ENCODE measurements around the gene TFF2. TPM values are rescaled to one million over a fixed set of nuclear protein-coding genes. Genes with fewer than 3 reads are reported as not detected.

TFF2 gene
- total RNA-seq, 2 experiments from 2014 or later, result not detected

- ChIA-PET POLR2A (no interaction called here), CTCF (interaction anchor here (0.6 to 2.0 kb wide), 2 partner anchors 9 to 49 kb away, joined by 3 to 11 read pairs; no protein-coding TSS in a partner anchor)
- intact Hi-C loops (cut with micrococcal nuclease), result no loop called here
- Mint-ChIP-seq H3K36me3 (ENCODE audit: low read depth) (no peaks in the 10 kb centered on the region), H3K9me3 (no peaks in the 10 kb centered on the region), H3K4me3 (no peak overlapping the region), H3K4me1 (ENCODE audit: low read depth) (no peaks in the 10 kb centered on the region), H3K27me3 (no peaks in the 10 kb centered on the region), H3K27ac (no peak overlapping the region)
- ATAC-seq (no peak), DNase-seq (no peak)
- TF ChIP-seq, protein P1, sequence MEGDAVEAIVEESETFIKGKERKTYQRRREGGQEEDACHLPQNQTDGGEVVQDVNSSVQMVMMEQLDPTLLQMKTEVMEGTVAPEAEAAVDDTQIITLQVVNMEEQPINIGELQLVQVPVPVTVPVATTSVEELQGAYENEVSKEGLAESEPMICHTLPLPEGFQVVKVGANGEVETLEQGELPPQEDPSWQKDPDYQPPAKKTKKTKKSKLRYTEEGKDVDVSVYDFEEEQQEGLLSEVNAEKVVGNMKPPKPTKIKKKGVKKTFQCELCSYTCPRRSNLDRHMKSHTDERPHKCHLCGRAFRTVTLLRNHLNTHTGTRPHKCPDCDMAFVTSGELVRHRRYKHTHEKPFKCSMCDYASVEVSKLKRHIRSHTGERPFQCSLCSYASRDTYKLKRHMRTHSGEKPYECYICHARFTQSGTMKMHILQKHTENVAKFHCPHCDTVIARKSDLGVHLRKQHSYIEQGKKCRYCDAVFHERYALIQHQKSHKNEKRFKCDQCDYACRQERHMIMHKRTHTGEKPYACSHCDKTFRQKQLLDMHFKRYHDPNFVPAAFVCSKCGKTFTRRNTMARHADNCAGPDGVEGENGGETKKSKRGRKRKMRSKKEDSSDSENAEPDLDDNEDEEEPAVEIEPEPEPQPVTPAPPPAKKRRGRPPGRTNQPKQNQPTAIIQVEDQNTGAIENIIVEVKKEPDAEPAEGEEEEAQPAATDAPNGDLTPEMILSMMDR (IDR thresholded peaks at IDR 0.05), result no peak
Measured at GRCh38 chr21:42346441-42346840, 4.4 kb downstream of the TFF2 start.

DNA sequence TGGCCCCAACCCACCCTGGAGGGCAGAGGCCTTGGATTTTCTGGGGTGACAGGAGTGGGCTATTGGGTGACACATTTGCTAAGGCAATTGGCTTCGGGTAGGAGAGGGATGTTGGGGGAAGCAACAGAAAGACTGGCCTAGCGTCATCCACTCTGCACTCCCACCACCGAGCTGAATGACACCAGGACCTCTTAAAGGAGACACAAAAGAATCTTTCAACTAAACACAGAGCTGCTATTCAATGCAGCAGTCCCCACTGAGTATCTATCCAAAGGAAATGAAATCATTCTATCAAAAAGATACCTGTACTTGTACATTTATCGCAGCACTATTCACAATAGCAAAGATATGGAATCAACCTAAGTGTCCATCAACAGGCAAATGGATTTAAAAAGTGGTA, 6.2 kb downstream of the TFF2 start:
- ATAC-seq (no peak), DNase-seq (no peak)
- CTCF ChIA-PET, result no interaction called here
- POLR2A ChIA-PET, result no interaction called here
- Mint-ChIP-seq H3K27ac (no peak overlapping the region), H3K27me3 (no peaks in the 10 kb centered on the region), H3K4me1 (ENCODE audit: low read depth) (no peaks in the 10 kb centered on the region), H3K4me3 (no peak overlapping the region), H3K9me3 (no peaks in the 10 kb centered on the region), H3K36me3 (ENCODE audit: low read depth) (no peaks in the 10 kb centered on the region)
- intact Hi-C loops (cut with micrococcal nuclease), result no loop called here
- TF ChIP-seq, protein P1 (IDR thresholded peaks at IDR 0.05), result no peak

DNA sequence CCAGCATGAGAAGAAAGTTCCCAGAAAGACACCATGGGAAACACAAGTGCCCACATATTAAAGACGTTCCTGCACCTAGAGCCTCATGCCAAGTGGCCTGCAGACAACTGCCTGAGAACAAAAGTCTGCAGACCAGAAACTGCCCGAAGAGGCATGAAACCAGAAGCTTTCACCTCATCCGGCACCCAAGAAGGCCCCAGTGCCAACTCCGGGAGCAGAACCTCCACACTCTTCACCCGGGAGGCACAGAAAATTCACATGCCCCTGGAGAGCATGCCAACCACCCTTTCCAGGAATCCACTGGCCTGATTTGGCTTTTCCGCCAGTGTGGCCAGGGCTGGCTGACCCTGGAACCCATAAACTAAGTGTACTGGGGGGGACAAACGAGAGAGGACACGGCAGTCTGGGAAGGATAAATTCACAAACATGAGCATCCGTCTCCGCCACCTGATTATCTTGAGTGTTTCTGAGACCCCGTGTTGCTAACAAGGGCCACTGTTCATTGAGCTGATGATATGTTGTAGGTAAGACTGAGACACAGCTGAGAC, 6.8 kb downstream of the TFF2 start:
- TF ChIP-seq, protein P1 (IDR thresholded peaks at IDR 0.05), result no peak
- CTCF ChIA-PET, result no interaction called here
- Mint-ChIP-seq H3K9me3 (no peaks in the 10 kb centered on the region), H3K27ac (no peak overlapping the region), H3K4me1 (ENCODE audit: low read depth) (peaks cover 2% of the 10 kb centered on the region), H3K27me3 (no peaks in the 10 kb centered on the region), H3K36me3 (ENCODE audit: low read depth) (no peaks in the 10 kb centered on the region), H3K4me3 (no peak overlapping the region)
- intact Hi-C loops (cut with micrococcal nuclease), result no loop called here
- no peak for ATAC-seq
- POLR2A ChIA-PET, result no interaction called here
- DNase-seq, result no peak

DNA sequence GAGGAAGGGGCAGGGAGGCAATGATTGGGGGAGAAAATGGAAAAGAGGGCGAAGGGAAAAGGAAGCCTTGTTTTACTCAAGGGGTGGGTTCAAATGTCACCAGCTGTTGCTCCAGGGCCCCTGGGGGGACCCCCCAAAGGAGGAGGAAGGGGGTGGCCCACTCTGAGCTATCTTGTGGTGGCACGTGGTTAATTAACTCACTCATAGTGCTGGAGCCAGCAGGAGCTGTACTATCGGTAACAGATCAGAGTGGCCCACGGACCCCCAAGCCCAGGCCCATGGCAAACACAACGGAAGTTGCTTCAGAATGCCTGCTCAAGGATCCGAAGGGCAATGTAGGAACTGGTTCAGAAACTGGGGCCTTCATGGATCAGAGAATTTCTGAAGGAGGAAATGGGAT, 7.2 kb downstream of the TFF2 start:
- Mint-ChIP-seq H3K27ac (no peak overlapping the region), H3K9me3 (no peaks in the 10 kb centered on the region), H3K4me1 (ENCODE audit: low read depth) (peaks cover 2% of the 10 kb centered on the region), H3K27me3 (no peaks in the 10 kb centered on the region), H3K36me3 (ENCODE audit: low read depth) (no peaks in the 10 kb centered on the region), H3K4me3 (no peak overlapping the region)
- DNase-seq (no peak), ATAC-seq (no peak)
- ChIA-PET POLR2A (interaction anchor here (1.0 kb wide), 1 partner anchor 65 kb away, joined by 3 read pairs; no protein-coding TSS in a partner anchor), CTCF (no interaction called here)
- intact Hi-C loops (cut with micrococcal nuclease), result no loop called here
- TF ChIP-seq, protein P1 (IDR thresholded peaks at IDR 0.05), result no peak

GRCh38 chr21:42343101-42343500, 7.7 kb downstream of the TFF2 start:
- ChIA-PET POLR2A (interaction anchor here (0.7 to 1.1 kb wide), 3 partner anchors 15 to 65 kb away, joined by 3 read pairs; no protein-coding TSS in a partner anchor), CTCF (no interaction called here)
- ATAC-seq (no peak), DNase-seq (no peak)
- Mint-ChIP-seq H3K4me3 (no peak overlapping the region), H3K9me3 (no peaks in the 10 kb centered on the region), H3K4me1 (ENCODE audit: low read depth) (peaks cover 7% of the 10 kb centered on the region), H3K27me3 (no peaks in the 10 kb centered on the region), H3K27ac (no peak overlapping the region), H3K36me3 (ENCODE audit: low read depth) (no peaks in the 10 kb centered on the region)
- TF ChIP-seq, protein P1 (IDR thresholded peaks at IDR 0.05), result no peak
- intact Hi-C loops (cut with micrococcal nuclease), result no loop called here

All from activated CD8-positive, alpha-beta T cell treated with anti-CD3 and anti-CD28 coated beads for 36 hours (primary cell).